GM20431 (cell line): ENCODE measurements around the gene MRPL2.

Experiments used
- in situ Hi-C: fragments of 300-500 bp; cut with MseI, MboI; formaldehyde crosslinking; loops from one replicate; pipeline ENCODE4 v1.15.0; 2020; ENCODE audit warnings: low sequenced_read_pairs; ENCODE audit not compliant: unreplicated experiment

Gene MRPL2

GRCh38 chr6:43059168-43060033 lies at the start of gene MRPL2, which contains the start of gene KLC4:
TSS of gene MRPL2 (minus strand) at chr6:43059434. CDS start at chr6:43059381, 53 bp downstream.
TSS of gene KLC4 (plus strand) at chr6:43059631. CDS start at chr6:43061336, 1,705 bp downstream.
- in situ Hi-C loops = no loop called here

DNA sequence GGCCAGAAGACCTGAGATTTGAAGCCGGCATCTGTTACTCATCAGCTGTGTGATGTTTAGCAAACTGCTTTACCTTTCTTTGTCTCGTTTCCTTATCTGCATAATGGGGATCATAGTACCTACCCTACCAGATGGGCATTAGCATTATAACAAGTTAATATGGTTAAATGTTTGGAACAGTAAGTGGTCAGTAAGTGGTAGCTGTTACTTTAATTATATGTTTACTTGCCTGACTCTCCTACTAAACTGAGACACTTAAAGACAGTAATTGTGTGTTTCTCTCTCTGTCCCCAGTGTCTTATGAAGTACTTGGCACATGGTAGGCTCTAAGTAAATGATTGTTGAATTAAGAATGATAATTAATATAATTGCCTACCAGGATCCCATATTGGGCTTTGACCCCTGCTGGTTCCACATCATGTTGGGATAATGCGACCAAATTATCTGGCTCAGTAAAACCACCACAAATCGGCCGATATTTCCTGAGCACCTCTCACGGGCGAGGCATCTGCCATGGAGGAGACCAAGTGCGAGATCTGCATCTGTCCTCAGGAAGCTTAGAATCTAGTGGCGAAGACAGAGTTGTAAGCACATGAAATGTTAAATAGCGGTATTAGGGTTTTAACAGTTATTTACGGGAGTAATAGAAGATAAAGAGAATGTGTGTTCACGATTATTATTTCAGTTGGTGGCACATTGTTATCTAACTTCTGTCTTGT lies 48.3 kb upstream of the MRPL2 start:
- in situ Hi-C loops = no loop called here

GRCh38 chr6:43105538-43106222 lies 46.4 kb upstream of the MRPL2 start:
- in situ Hi-C loops = no loop called here

DNA sequence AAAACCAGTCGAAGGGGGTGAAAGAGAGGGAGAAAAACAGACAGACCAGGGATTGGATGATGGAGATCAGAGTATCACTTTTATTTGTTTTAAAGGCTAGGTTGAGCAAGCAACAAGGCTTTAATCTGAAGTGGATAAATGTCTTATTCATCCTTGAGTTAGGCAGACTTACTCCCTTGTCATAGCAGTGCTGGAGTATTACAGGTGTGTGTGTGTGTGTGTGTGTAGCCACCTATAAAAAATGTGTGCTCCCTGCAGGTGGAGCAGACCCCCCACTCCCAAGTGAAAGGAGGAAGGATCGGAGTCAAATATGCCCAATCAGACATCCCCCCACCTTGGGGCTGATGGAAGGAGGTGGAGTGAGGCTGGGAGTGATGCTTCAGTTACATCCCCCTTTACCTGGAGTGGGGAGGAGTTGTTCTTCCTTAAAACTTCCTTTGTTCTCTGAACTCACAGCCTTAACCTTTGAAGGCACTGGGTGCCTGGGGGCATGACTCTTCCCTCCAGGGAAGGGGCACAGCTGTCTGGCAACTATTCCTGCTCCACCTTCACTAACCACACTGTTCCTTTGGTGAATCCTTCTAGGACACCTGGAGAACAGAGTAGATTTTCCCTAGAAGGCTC lies 44.1 kb upstream of the MRPL2 start:
- in situ Hi-C loops = no loop called here

DNA sequence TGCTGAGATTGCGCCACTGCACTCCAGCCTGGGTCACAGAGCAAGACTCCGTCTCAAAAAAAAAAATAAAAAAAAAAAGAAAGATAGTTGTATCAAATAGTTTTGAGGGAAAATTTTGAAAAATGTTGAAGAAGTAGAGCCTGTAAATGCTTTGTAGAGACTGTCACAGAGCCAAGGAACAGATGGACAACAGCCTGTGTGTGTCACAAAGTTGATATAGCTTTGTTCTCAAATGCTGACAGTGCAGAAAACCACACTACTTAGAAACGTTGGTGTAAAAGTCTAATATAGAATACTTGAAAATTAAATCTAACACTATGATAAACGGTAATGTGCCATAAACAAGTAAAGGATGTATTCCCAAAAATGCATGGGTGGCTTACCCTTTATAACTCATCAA lies 42.3 kb upstream of the MRPL2 start:
- in situ Hi-C loops = no loop called here

GRCh38 chr6:43097502-43097901 lies 38.3 kb upstream of the MRPL2 start:
- in situ Hi-C loops = no loop called here

- in situ Hi-C loops = no loop called here
These were observed 37.9 kb upstream of the MRPL2 start for GRCh38 chr6:43097098-43097489.

- in situ Hi-C loops = no loop called here
These were observed 37.3 kb upstream of the MRPL2 start for GRCh38 chr6:43096451-43097097.

- in situ Hi-C loops = no loop called here
These were observed 36.7 kb upstream of the MRPL2 start for GRCh38 chr6:43095939-43096338.

DNA sequence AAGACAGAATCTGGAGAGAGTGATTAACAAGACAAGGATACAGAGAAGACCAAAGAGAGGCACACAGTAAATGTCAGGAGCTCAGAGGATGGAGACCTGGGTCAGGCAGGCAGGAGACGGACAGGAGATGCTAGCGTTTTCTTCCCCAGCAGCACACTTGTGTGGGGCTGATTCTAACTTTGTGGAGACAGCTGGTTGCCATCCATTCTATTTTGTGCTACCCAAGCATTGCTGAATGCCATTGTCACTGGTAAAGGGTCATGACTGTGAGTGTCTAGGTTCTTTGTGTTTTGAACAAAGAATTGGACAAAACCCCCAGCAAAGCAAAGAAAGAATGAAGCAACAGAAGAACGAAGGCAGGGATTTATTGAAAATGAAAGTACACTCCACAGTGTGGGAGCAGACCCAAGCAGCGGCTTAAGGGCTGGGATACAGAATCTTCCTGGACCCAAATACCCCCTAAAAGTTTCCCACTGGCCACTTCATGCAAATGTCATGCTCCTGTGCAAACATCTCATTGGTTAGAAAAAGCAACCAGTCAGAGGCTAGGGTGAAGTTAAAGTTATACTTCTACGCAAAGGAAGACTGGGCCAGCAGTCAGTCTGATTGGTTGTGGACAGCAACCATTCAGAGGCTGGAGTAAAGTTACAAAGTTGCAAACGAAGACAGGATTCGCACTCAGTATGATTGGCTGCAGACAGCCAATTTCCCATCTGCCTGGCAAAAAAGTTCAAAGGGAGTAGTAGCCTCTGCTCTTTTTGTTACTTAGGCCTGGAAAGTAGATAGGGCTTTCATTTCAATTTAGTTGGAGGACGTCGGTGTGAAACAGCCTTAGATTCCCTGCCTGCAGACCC lies 34.4 kb upstream of the MRPL2 start:
- in situ Hi-C loops = no loop called here

GRCh38 chr6:43092635-43093034 lies 33.4 kb upstream of the MRPL2 start:
- in situ Hi-C loops = no loop called here

- in situ Hi-C loops = no loop called here
These were observed 32.3 kb upstream of the MRPL2 start for GRCh38 chr6:43091436-43091991.

DNA sequence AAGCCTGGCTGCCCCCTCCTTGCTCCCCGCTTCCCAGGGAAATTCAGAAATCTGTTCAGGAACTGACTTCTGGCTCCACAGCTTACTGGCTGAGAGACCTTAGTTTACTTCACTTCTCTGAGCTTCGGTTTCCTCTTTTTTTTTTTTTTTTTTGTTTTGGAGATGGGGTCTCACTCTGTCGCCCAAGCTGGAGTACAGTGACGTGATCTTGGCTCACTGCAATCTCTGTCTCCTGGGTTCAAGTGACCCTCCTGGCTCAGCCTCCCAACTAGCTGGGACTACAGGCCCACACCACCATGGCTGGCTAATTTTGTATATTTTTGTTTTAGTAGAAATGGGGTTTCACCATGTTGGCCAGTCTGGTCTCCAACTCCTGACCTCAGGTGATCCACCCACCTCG lies 31.8 kb upstream of the MRPL2 start:
- in situ Hi-C loops = no loop called here

GRCh38 chr6:43090559-43090956 lies 31.3 kb upstream of the MRPL2 start:
- in situ Hi-C loops = no loop called here

GRCh38 chr6:43089874-43090558 lies 30.8 kb upstream of the MRPL2 start:
- in situ Hi-C loops = no loop called here

GRCh38 chr6:43089467-43089866 lies 30.2 kb upstream of the MRPL2 start:
- in situ Hi-C loops = no loop called here

GRCh38 chr6:43088654-43089056 lies 29.4 kb upstream of the MRPL2 start:
- in situ Hi-C loops = no loop called here

- in situ Hi-C loops = no loop called here
These were observed 26.9 kb upstream of the MRPL2 start for GRCh38 chr6:43086022-43086658.
